D721Med (cell line): ENCODE measurements around the gene NUP93.

ENCODE experiments used
- DNase-seq: peaks from one replicate; pipeline ENCODE4 v3.0.0; 2011; ENCODE audit warnings: low spot score; ENCODE audit not compliant: insufficient read length
- FAIRE-seq: peaks from 2 replicates; lab custom pipeline; 2011; peaks lifted over from hg19 to GRCh38; lab: Jason Lieb, UNC
- TF ChIP-seq, protein P1 (sequence below): IDR thresholded peaks from 2 replicates; pipeline ENCODE4 v1.5.1; 2012; ENCODE audit warnings: mild to moderate bottlenecking, control low read depth; ENCODE audit not compliant: insufficient read depth; ENCODE audit errors: missing control alignments

The NUP93 gene

DNA sequence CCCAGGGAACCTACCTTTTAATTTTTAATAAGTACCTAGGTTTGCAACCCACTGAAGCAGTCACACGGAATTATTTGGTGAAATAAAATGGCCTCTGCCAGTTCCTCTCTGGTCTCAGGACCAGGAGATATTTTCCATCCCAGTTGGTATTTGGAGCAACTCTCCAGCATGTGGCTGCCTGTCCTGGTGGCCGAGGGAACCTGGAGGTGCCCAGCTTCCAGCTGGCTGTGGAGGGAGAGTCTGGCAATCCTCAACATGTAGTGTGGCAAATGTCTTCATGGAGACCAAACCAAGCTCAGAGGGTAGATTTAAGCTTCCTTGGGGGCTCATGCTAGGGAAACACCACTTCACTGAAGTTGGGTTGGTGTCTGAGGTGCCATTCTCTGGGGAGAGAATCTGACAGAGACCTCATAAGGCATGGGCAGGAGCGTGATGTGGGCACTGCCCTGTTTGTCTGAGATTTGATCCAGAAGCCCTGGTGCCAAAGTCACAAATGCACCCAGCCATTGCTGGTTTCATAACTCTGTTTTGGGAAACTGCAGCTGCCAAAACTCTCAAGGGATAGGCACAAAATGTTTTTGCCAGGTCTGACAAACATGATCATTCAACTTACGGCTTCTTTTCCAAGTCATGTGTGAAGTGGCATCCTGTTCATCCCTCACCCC lies 44.9 kb upstream of the NUP93 start:
- TF ChIP-seq, protein P1, sequence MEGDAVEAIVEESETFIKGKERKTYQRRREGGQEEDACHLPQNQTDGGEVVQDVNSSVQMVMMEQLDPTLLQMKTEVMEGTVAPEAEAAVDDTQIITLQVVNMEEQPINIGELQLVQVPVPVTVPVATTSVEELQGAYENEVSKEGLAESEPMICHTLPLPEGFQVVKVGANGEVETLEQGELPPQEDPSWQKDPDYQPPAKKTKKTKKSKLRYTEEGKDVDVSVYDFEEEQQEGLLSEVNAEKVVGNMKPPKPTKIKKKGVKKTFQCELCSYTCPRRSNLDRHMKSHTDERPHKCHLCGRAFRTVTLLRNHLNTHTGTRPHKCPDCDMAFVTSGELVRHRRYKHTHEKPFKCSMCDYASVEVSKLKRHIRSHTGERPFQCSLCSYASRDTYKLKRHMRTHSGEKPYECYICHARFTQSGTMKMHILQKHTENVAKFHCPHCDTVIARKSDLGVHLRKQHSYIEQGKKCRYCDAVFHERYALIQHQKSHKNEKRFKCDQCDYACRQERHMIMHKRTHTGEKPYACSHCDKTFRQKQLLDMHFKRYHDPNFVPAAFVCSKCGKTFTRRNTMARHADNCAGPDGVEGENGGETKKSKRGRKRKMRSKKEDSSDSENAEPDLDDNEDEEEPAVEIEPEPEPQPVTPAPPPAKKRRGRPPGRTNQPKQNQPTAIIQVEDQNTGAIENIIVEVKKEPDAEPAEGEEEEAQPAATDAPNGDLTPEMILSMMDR, result no peak
- no peak for FAIRE-seq

GRCh38 chr16:56686758-56687157 lies 43.2 kb upstream of the NUP93 start:
- TF ChIP-seq, protein P1, result no peak
- DNase-seq (no peak), FAIRE-seq (no peak)

More for the DNA sequence above, 44.9 kb upstream of the NUP93 start:
- no peak for DNase-seq

DNA sequence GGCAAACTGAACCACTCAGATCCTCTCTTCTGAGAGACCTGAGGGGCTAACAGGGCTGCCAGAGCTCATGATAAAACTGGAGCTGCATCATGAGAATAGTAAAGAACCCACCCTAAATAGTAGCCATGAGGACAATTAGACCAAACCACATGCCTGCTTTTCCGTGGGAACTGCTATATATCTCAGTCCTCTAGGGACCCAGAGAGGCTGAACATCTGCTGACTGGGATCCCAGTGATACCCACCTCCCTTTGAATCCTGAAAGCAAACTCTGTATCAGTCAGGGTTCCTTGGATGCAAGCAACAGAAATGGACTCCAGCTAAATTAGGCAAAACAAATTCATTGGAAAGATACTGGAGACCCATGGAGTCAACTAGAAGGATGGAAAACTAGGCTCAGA lies 41.2 kb upstream of the NUP93 start:
- FAIRE-seq (no peak), DNase-seq (no peak)
- TF ChIP-seq, protein P1, result no peak

GRCh38 chr16:56689171-56689570 lies 40.8 kb upstream of the NUP93 start:
- FAIRE-seq, result no peak
- DNase-seq, result no peak
- TF ChIP-seq, protein P1, result no peak

DNA sequence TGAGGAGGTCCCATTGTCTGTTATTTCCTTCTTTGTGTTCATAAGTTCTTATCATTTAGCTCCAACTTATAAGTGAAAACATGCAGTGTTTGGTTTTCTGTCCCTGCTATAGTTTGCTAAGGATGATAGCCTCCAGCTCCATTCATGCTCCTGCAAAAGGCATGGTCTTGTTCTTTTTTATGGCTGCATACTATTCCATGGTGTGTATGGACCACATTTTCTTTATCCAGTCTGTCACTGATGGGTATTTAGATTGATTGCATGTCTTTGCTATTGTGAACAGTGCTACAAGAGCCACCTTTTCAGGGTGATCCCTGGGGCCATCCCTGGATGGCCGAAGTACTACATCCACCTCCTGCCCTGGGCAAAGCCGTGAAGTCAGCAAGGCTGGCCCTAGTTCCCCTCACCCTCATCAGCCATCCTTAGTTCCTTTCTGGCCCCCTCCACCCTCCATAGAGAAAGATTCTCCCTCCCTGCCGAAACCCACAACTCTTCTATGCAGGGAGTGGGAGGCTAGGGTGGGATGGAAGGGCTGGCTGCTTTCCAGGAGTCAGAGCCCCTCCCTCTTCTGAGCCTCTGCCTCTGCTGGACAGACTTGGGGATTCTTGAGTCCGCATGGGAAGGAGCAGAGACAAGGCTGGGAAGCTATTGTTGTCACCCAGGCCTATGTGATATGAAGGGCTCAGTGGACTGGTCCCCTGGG lies 39.4 kb upstream of the NUP93 start:
- TF ChIP-seq, protein P1, result no peak
- no peak for DNase-seq
- no peak for FAIRE-seq

DNA sequence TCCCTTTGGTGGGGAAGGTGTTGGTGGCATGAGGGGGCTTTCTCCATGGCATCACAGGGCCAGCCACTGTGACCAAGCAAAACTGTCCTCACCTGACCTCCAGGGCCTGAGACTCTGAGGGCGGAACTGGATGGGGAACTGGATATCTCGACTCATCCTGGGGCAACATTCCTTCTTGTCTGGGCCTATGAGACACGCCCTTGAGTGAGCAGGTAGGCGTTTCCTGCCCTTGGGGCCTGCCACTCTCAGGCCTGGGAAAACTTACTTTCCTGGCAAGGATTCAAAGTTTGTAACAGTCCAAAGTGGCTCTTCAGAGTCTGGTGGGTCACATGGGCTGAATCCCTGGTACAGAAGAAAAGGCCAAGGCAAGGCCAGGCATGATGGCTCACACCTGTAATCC lies 38.0 kb upstream of the NUP93 start:
- TF ChIP-seq, protein P1, result no peak
- no peak for DNase-seq
- FAIRE-seq, result no peak

- DNase-seq (no peak), FAIRE-seq (no peak)
- TF ChIP-seq, protein P1, result no peak
Measured at GRCh38 chr16:56695246-56695645, 34.7 kb upstream of the NUP93 start.
